Heart left ventricle (tissue), 16 donors: Measurements from ENCODE around the gene ANO3. TPM values are rescaled to one million over a fixed set of nuclear protein-coding genes. Genes with fewer than 3 reads are reported as not detected.

Experiments
- ATAC-seq, 4 donors: fragments of 200-7000 bp; cut with Tn5 transposase; one replicate each; pipeline ENCODE4 v1.9.1; 2020 to 2022; ENCODE audit warnings: moderate library complexity in 4 of 4, mild to moderate bottlenecking in 3 of 4, moderate number of reproducible peaks in 1 of 4
- DNase-seq, 5 donors: peaks; one replicate each; pipeline ENCODE4 v3.0.0-alpha.2; 2020
- H3K27ac ChIP-seq, 12 donors: fragments of 200-600 bp; sonication (generic) in 4 of 12; one replicate each; pipeline versions ENCODE4 v1.5.0 to v1.8.0; 2016 to 2022; ENCODE audit warnings: mild to moderate bottlenecking in 2 of 12
- H3K27me3 ChIP-seq, 9 donors: fragments of 200-600 bp; sonication (generic) in 2 of 9; one replicate each; pipeline versions ENCODE4 v1.5.1 to v1.8.0; 2016 to 2022; ENCODE audit warnings: mild to moderate bottlenecking in 3 of 9
- H3K36me3 ChIP-seq, 9 donors: fragments of 200-600 bp; sonication (generic) in 2 of 9; one replicate each; pipeline versions ENCODE4 v1.5.0 to v1.8.0; 2018 to 2022; ENCODE audit warnings: mild to moderate bottlenecking in 2 of 9
- H3K4me1 ChIP-seq, 12 donors: fragments of 200-600 bp; sonication (generic) in 4 of 12; one replicate each; pipeline versions ENCODE4 v1.5.0 to v1.8.0; 2016 to 2022; ENCODE audit warnings: mild to moderate bottlenecking in 3 of 12
- H3K4me3 ChIP-seq, 12 donors: fragments of 200-600 bp; sonication (generic) in 4 of 12; one replicate each; pipeline versions ENCODE4 v1.5.0 to v1.8.0; 2017 to 2022; ENCODE audit warnings: mild to moderate bottlenecking in 9 of 12, moderate library complexity in 4 of 12
- H3K9me3 ChIP-seq, 12 donors: fragments of 200-600 bp; sonication (generic) in 4 of 12; one replicate each; pipeline versions ENCODE4 v1.5.0 to v1.8.0; 2016 to 2022; ENCODE audit warnings: mild to moderate bottlenecking in 1 of 12
- POLR2A ChIP-seq, 2 donors: fragments of 450-650 bp; IDR thresholded peaks; one replicate each; pipeline ENCODE4 v1.6.1; 2017; ENCODE audit warnings: antibody characterized with exemption in 2 of 2, mild to moderate bottlenecking in 2 of 2, moderate library complexity in 2 of 2
- WGBS, 4 donors: extraction: QIAGEN DNeasy Blood & Tissue Kit in 2 of 4; methylation state at CpG; one replicate each; pipeline versions ENCODE4 v1.1.5 to v1.1.7; 2013 to 2018; 5-methylcytosine and 5-hydroxymethylcytosine counted together
- intact Hi-C, 10 donors: fragments of 100-400 bp; cut with DNase I; formaldehyde crosslinking; loops; one replicate each; pipeline versions ENCODE4 v1.11.1 to v1.14.2; 2022
- polyA plus RNA-seq, 2 donors: library from polyadenylated mRNA; stranded (reverse); fragments of 200-250 nt; gene quantifications; one replicate each; pipeline ENCODE4 v1.2.3, GENCODE V29; 2013
- total RNA-seq, 9 donors: library from RNA; depleted of rRNA in 2 of 9; stranded (reverse); fragments of >200 nt in 2 of 9; fragmentation: NEBNext Ultra II Directional in 3 of 9; extraction: Animal tissue kit (Norgen Biotek cat#: 25700) in 3 of 9; gene quantifications; one replicate each; pipeline versions ENCODE4 v1.1.0 to v1.2.4, GENCODE V29; 2016 to 2023
- TF ChIP-seq, protein P1 (sequence below), 12 donors: fragments of 200-600 bp; sonication (generic) in 4 of 12; IDR thresholded peaks; one replicate each; pipeline versions ENCODE4 v1.5.0 to v1.8.0; 2018 to 2022; ENCODE audit warnings: antibody characterized with exemption in 12 of 12, mild to moderate bottlenecking in 5 of 12
- donor health status: ischemic (EF 13 %, LVEDD 7.1; RV severe dilation, severe dysfunction).
- donor health status: healthy with polysubstance abuse.
- donor health status: DM: no; HTN: yes; CAD: no.
- donor health status: DM: no; HTN: no; CAD: no.
- donor health status: ischemic (EF 25% LVEDD 6.9; RV normal size, moderate dysfunction).
- donor health status: ischemic (EF 25% LVEDD 5.7; RV mildly dilated, moderate dysfunction).
- donor health status: healthy.
- donor health status: DM: yes; HTN: yes; CAD: no.
- donor health status: ischemic (EF 35%, LVEDD 5.7; RV mildly dilated, moderate dysfunction).
- donor health status: nonischemic (EF 11% LVEDD 7.7; RV severe dilation, severe dysfunction).
- donor health status: DM: yes; HTN: yes; CAD: no.
- donor health status: PGD.
- donor health status: ischemic (EF 29% LVEDD 5.4; RV normal size, mild dysfunction).
- donor health status: nonischemic (EF 23%, LVEDD 6.1; RV moderate dilation, normal function).

ANO3 gene
- total and polyA plus RNA-seq, 11 donors = 0.04 to 0.54 (median 0.12) TPM; not detected in 6

DNA sequence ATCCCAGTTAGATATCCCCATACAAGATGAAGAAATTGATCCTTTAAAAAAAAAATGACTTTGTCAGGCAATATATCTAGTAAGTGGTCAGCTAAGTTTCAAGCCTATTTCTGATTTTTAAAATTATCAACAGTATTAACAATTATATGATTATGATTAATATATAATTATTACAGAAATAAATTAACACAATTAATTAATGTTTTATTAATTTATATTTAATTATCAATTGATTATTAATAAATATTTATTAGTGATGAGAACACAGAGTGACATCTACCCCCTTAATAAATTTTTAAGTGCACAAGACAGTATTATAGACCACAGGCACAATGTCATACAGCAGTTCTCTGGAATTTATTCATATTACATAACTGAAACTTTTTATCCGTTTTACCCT lies 218.1 kb downstream of the ANO3 start:
- no peaks in the 10 kb centered on the region for H3K27me3 ChIP-seq

DNA sequence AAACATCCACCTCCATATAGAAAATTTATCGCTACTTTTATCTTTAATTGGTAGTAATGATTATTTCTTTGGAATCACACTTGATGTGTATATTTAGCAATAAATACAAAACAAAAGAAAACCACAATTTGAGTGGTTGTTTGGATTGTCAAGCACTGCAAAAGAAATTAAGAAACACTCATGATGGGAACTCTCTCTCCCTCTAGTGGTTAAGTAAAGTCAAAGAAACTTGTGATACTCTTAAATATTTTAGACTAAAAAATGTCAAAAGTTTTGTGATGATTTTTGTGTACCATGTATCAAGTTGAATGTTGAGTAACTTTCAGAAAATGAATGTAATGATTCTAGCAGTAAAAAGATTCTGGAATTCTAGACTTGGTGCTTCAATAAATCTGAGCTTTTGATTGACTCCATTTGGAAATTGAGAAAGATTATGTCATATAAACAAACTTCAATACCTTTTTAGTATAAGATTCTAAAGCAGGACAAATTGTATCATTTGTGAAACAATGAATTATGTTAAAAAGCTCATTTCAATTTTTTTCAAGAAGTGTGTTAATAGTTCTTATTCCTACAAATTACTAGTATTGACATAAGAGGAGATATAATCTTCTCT lies 219.4 kb downstream of the ANO3 start:
- intact Hi-C loops = no loop called here
- WGBS, 4 donors = 23 to 45% (median 35%) methylated on average over 1 of the region's 1 CpG
- Histone ChIP-seq H3K4me3 (no peak overlapping the region), H3K27ac (no peak overlapping the region), H3K9me3 (no peaks in the 10 kb centered on the region), H3K36me3 (no peaks in the 10 kb centered on the region), H3K4me1 (no peaks in the 10 kb centered on the region), H3K27me3 (no peaks in the 10 kb centered on the region)
- no peak for DNase-seq
- ATAC-seq = no peak
- TF ChIP-seq, protein P1, sequence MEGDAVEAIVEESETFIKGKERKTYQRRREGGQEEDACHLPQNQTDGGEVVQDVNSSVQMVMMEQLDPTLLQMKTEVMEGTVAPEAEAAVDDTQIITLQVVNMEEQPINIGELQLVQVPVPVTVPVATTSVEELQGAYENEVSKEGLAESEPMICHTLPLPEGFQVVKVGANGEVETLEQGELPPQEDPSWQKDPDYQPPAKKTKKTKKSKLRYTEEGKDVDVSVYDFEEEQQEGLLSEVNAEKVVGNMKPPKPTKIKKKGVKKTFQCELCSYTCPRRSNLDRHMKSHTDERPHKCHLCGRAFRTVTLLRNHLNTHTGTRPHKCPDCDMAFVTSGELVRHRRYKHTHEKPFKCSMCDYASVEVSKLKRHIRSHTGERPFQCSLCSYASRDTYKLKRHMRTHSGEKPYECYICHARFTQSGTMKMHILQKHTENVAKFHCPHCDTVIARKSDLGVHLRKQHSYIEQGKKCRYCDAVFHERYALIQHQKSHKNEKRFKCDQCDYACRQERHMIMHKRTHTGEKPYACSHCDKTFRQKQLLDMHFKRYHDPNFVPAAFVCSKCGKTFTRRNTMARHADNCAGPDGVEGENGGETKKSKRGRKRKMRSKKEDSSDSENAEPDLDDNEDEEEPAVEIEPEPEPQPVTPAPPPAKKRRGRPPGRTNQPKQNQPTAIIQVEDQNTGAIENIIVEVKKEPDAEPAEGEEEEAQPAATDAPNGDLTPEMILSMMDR (IDR thresholded peaks at IDR 0.05) = peak in 4 of 12 donors; percentile 5 to 26 (median 24)
- TF ChIP-seq POLR2A (IDR thresholded peaks at IDR 0.05) = no peak

More for the DNA sequence above, 218.1 kb downstream of the ANO3 start:
- intact Hi-C loops = no loop called here
- WGBS, 4 donors = 60 to 78% (median 73%) methylated on average over 1 of the region's 1 CpG
- no peak overlapping the region for H3K4me3 ChIP-seq
- no peak for ATAC-seq
- DNase-seq = no peak
- H3K27ac ChIP-seq = no peak overlapping the region
- no peaks in the 10 kb centered on the region for H3K9me3 ChIP-seq
- TF ChIP-seq, protein P1 (IDR thresholded peaks at IDR 0.05) = no peak
- no peak for TF ChIP-seq POLR2A (IDR thresholded peaks at IDR 0.05)
- H3K36me3 ChIP-seq = no peaks in the 10 kb centered on the region
- H3K4me1 ChIP-seq = no peaks in the 10 kb centered on the region

DNA sequence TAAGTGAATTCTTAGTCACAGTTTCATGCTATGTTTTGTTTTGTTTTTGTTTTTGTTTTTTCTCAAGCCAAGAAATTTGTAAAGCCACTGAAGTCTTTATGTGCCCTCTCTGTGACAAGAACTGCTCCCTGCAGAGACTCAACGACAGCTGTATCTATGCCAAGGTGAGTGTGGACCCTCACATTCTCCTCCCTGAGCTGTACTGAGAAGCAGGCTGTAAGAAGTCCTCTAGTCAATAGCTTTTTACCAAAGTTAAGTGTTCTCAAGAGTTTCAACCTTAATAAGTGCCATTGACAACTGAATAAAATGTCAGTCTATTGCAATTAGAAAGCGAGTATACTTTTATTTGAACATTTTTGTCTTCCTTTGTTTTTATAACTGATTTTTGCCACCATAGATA lies 221.3 kb downstream of the ANO3 start:
- Histone ChIP-seq H3K9me3 (no peaks in the 10 kb centered on the region), H3K27ac (no peak overlapping the region), H3K4me3 (no peak overlapping the region), H3K27me3 (no peaks in the 10 kb centered on the region), H3K36me3 (no peaks in the 10 kb centered on the region), H3K4me1 (no peaks in the 10 kb centered on the region)
- ATAC-seq = no peak
- DNase-seq = no peak
- no peak for TF ChIP-seq POLR2A (IDR thresholded peaks at IDR 0.05)
- TF ChIP-seq, protein P1 (IDR thresholded peaks at IDR 0.05) = no peak
- WGBS, 4 donors = 62 to 66% (median 64%) methylated on average over 2 of the region's 2 CpGs
- intact Hi-C loops = no loop called here

DNA sequence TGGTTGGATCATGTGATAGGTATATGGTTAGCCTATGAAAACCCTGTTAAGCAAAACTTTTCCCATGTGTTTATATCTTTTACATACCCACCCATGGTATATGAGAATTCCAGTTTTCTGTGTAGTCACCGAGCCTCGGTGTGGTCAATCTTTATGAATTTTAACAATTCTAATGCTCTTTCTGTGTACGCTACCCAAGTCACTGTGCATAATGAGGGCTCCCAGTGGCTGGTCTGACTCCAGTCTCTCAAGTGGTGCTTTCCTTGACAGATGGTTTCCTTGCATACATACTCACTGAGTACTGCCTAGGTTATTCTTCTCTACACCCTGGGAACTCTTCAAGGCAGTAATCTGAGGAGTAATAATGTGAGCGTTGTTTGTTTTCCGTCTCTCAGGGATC lies 222.5 kb downstream of the ANO3 start:
- no peak overlapping the region for H3K27ac ChIP-seq
- ATAC-seq (no peak), DNase-seq (no peak)
- no peaks in the 10 kb centered on the region for H3K36me3 ChIP-seq
- no peaks in the 10 kb centered on the region for H3K4me1 ChIP-seq
- no peak overlapping the region for H3K4me3 ChIP-seq
- WGBS, 4 donors = 75 to 95% (median 83%) methylated on average over 5 of the region's 5 CpGs
- TF ChIP-seq POLR2A (IDR thresholded peaks at IDR 0.05) = no peak
- TF ChIP-seq, protein P1 (IDR thresholded peaks at IDR 0.05) = no peak
- H3K9me3 ChIP-seq = no peaks in the 10 kb centered on the region
- intact Hi-C loops = no loop called here
- H3K27me3 ChIP-seq = no peaks in the 10 kb centered on the region
